IPS-15b (cell line): ENCODE data around the gene GRIA4.
"Not testable (repeated sequence)": the region's sequence is repeated elsewhere in the genome, so short reads cannot be mapped to it uniquely, and the experiment has no call there.

Experiments used
- H3K27me3 ChIP-seq: one replicate; pipeline ENCODE4 v1.6.1; 2013; ENCODE audit warnings: low read length; ENCODE audit not compliant: control insufficient read depth, insufficient read depth
- H3K36me3 ChIP-seq: one replicate; pipeline ENCODE4 v1.6.1; 2013; ENCODE audit warnings: low read length; ENCODE audit not compliant: control insufficient read depth, insufficient read depth
- H3K4me1 ChIP-seq: one replicate; pipeline ENCODE4 v1.6.1; 2013; ENCODE audit warnings: mild to moderate bottlenecking, low read length; ENCODE audit not compliant: control insufficient read depth, insufficient read depth
- H3K4me3 ChIP-seq: one replicate; pipeline ENCODE4 v1.5.1; 2013; ENCODE audit warnings: low read depth, low read length
- H3K9ac ChIP-seq: one replicate; pipeline ENCODE4 v1.6.1; 2013; ENCODE audit warnings: low read depth, mild to moderate bottlenecking, low read length
- H3K9me3 ChIP-seq: one replicate; pipeline ENCODE4 v1.6.1; 2013; ENCODE audit warnings: mild to moderate bottlenecking, low read length; ENCODE audit not compliant: control insufficient read depth, insufficient read depth

The GRIA4 gene

DNA sequence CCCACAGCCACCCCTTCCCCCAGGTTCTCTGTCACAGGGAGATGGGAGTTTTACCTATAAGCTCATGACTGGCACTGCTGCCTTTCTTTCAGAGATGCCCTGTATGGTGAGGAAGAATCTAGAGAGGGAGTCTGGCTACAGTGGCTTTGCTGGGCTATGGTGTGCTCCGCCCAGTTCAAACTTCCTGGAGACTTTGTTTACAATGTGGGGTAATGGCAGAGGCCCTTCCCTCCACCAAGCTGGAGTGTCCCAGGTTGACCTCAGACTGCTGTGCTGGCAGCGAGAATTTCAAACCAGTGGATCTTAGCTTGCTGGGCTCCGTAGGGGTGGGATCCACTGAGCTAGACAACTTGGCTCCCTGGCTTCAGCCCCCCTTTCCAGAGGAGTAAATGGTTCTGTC lies 268.6 kb downstream of the GRIA4 start:
- no peaks in the 10 kb centered on the region for H3K4me1 ChIP-seq
- H3K36me3 ChIP-seq = no peaks in the 10 kb centered on the region
- no peak overlapping the region for H3K4me3 ChIP-seq
- H3K27me3 ChIP-seq = no peaks in the 10 kb centered on the region
- H3K9ac ChIP-seq = no peak overlapping the region
- H3K9me3 ChIP-seq = no peaks in the 10 kb centered on the region

DNA sequence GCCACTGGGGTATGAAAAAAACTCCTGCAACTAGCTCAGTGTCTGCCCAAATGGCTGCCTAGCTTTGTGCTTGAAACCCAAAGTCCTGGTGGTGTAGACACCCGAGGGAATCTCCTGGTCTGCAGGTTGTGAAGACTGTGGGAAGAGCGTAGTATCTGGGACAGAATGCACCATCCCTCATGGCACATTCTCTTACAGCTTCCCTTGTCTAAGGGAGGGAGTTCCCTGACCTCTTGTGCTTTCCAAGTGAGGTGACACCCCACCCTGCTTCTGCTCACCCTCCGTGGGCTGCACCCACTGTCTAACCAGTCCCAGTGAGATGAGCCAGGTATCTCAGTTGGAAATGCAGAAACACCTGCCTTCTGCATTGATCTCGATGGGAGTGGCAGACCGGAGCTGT lies 269.1 kb downstream of the GRIA4 start:
- H3K9me3 ChIP-seq, H3K27me3 ChIP-seq, H3K4me3 ChIP-seq, H3K9ac ChIP-seq, H3K36me3 ChIP-seq, H3K4me1 ChIP-seq: not testable (repeated sequence)

DNA sequence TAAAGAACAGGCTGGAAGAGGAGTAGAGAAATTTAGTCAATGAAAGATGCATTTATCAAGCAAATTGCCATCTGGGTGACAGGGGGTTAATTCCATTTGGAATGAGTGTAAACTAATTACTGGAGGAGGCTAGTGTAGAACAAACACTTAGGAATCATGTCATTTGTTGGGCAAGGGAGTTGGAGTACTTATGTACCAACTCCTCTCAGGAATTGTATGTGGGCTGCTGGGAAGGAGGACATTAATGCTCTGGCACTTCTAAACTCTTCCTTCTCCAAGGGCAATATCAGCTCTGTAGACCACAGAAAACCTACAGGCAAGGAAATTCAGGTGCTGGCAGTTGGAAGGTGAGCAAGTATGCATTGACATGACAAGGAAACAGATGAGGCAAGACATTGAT lies 271.2 kb downstream of the GRIA4 start:
- H3K4me1 ChIP-seq = no peaks in the 10 kb centered on the region
- H3K36me3 ChIP-seq = no peaks in the 10 kb centered on the region
- H3K4me3 ChIP-seq = no peak overlapping the region
- H3K27me3 ChIP-seq = no peaks in the 10 kb centered on the region
- H3K9ac ChIP-seq = no peak overlapping the region
- H3K9me3 ChIP-seq = no peaks in the 10 kb centered on the region

DNA sequence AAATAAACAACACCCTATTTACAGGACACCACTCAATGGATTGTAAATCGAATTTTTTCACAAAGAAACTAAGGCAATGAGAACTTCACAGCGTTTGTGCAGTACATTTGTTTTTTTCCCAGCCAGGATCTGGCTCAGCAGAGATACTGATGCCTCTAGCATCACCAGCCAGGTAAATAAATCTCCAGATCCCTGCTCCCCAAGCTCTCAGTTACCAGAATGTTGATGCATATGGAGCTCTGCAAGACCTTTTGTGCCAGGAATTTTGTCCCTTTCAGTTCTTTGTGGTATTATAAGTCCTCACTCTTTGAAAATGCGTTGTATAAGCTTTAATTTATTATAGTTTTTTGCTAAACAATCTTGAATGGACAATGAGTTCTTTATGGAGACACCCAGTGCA lies 274.6 kb downstream of the GRIA4 start:
- Histone ChIP-seq H3K4me3 (no peak overlapping the region), H3K9ac (no peak overlapping the region), H3K4me1 (no peaks in the 10 kb centered on the region), H3K36me3 (no peaks in the 10 kb centered on the region), H3K9me3 (no peaks in the 10 kb centered on the region), H3K27me3 (no peaks in the 10 kb centered on the region)

DNA sequence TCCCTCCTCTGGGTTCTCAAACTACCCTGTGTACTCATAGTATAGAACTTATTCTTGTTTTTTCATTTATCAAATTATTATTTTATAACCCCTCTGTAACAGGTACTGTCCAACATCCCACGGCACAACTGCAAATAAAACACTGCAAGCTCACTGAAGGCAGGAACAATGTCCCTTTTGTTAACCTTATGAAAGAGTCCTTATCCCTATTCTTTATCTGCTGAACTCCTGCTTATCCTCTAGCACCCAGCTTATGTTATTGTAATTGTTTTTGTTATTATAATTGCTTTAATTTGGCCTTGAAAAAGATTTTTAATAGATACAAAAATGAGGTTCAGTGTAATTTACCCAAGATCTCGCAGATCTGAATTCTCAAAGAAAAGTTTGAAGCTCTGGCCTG lies 281.8 kb downstream of the GRIA4 start:
- H3K27me3 ChIP-seq = no peaks in the 10 kb centered on the region
- no peaks in the 10 kb centered on the region for H3K36me3 ChIP-seq
- no peaks in the 10 kb centered on the region for H3K9me3 ChIP-seq
- no peak overlapping the region for H3K9ac ChIP-seq
- H3K4me3 ChIP-seq = no peak overlapping the region
- H3K4me1 ChIP-seq = peaks cover 14% of the 10 kb centered on the region

DNA sequence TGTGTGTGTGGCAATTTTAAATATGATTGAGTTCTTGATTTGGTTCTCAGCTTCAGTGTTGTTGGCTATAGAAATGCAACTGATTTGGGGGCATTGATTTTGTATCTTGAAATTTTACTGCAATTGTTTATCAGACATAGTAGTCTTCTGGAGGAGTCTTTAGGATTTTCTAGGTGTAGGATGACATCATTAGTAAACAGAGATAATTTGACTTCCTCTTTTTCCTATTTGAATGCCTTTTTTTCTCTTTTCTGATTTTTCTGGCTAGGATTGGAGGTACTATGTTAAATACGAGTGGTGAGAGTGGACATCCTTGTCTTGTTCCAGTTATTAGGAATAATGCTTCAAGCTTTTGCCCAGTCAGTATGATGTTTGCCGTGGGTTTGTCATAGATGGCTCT lies 287.3 kb downstream of the GRIA4 start:
- no peak overlapping the region for H3K9ac ChIP-seq
- H3K4me3 ChIP-seq = no peak overlapping the region
- H3K27me3 ChIP-seq = no peaks in the 10 kb centered on the region
- H3K4me1 ChIP-seq = peaks cover 4% of the 10 kb centered on the region
- no peaks in the 10 kb centered on the region for H3K9me3 ChIP-seq
- H3K36me3 ChIP-seq = no peaks in the 10 kb centered on the region

DNA sequence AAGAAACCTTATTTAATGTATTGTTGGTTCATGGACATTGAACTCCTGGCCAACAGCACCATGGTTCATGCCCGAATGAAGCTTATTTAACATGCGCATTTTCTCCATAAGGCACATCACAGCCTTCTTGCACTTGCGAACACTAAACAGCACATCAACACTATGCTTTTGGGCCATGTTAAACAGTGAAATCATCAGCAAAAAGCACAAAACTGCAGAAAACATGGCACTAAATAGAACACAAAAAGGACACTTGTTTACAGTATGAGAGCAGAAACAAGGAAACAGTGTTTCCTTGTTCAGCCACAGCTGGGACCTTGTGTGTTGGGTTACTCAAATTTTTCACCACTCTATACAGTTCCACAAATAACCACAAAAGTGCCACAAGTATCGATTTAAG lies 289.9 kb downstream of the GRIA4 start:
- Histone ChIP-seq H3K4me1 (no peaks in the 10 kb centered on the region), H3K4me3 (no peak overlapping the region), H3K9ac (no peak overlapping the region), H3K27me3 (no peaks in the 10 kb centered on the region), H3K9me3 (no peaks in the 10 kb centered on the region), H3K36me3 (no peaks in the 10 kb centered on the region)

DNA sequence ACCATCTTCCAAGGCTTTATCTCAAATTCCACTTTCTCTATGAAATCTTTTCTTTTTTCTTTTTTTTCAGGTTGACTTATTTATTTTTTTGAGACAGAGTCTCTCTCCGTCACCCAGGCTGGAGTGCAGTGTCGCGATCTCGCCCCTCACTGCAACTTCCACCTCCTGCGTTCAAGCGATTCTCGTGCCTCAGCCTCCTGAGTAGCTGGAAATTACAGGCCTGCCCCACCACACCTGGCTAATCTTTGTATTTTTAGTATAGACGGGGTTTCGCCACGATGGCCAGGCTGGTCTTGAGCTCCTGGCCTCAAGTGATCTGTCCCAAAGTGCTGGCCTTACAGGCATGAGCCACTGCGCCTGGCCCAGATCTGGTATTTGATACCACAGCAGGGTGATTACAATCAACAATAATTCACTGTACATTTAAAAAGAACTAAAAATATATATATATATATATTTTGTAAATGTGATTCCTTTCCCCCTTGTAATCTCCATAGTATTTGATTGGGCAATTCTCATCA lies 290.7 kb downstream of the GRIA4 start:
- Histone ChIP-seq H3K4me1 (no peaks in the 10 kb centered on the region), H3K4me3 (no peak overlapping the region), H3K36me3 (no peaks in the 10 kb centered on the region), H3K27me3 (no peaks in the 10 kb centered on the region), H3K9me3 (no peaks in the 10 kb centered on the region), H3K9ac (no peak overlapping the region)

DNA sequence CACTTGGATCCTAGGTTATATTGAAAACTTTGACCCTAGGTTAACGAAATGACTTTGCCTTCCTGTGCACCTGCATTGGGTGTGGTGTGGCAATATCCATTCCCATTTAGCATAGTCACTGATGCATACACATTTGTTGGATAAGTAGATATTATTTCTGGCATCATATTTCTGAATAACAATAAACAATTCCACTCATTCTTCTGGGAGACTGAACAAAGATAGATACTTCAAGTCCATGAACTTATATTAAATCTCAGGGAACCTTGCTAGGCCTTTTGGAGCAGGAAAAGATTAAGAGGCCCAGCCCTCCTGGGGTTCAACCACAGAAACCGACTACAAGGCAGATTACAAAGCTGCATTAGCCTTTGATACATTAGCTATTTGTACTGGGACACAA lies 293.2 kb downstream of the GRIA4 start:
- H3K36me3 ChIP-seq = no peaks in the 10 kb centered on the region
- no peak overlapping the region for H3K4me3 ChIP-seq
- no peaks in the 10 kb centered on the region for H3K27me3 ChIP-seq
- no peaks in the 10 kb centered on the region for H3K4me1 ChIP-seq
- no peak overlapping the region for H3K9ac ChIP-seq
- H3K9me3 ChIP-seq = no peaks in the 10 kb centered on the region

DNA sequence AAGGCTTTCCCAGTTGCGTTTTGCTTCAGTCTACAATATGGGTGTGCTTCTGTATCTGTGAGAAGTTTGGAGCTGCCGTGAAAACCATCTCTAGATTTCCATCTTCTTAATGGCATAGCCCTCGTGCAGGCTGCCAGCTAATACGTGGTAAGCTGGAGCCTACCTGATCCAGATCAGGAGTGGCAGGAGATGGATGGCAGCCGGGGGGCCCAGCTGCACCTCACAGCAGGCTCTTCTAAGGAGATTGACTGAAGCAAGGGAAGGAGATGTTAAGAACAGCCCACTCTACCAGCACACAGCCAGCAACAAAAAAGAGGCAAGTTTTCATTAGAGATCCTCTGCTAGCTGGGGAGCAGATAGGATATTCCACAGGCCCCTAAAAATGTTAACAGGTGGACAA lies 296.6 kb downstream of the GRIA4 start:
- Histone ChIP-seq H3K36me3 (no peaks in the 10 kb centered on the region), H3K9me3 (no peaks in the 10 kb centered on the region), H3K4me1 (no peaks in the 10 kb centered on the region), H3K27me3 (no peaks in the 10 kb centered on the region), H3K9ac (no peak overlapping the region), H3K4me3 (no peak overlapping the region)

DNA sequence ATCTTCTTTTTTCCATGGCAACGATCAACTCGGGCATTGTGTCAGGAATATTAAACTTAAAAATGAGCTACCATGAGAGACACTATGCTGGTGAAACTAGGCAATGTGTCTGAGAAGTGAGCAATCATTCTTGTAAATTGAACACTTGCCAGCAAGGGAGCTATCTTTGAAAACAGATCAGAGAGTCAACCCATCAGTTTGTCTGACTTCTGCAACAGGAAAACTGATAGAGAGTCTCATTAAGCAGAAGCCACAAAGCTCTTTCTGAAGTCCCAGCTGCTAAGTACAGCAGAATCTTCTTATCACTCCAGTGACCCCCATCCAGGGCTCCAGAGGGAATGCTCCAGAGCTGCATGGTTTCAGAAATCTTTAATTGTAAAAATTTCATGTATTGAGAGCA lies 297.4 kb downstream of the GRIA4 start:
- Histone ChIP-seq H3K9ac (no peak overlapping the region), H3K27me3 (no peaks in the 10 kb centered on the region), H3K4me1 (no peaks in the 10 kb centered on the region), H3K36me3 (no peaks in the 10 kb centered on the region), H3K9me3 (no peaks in the 10 kb centered on the region), H3K4me3 (no peak overlapping the region)

DNA sequence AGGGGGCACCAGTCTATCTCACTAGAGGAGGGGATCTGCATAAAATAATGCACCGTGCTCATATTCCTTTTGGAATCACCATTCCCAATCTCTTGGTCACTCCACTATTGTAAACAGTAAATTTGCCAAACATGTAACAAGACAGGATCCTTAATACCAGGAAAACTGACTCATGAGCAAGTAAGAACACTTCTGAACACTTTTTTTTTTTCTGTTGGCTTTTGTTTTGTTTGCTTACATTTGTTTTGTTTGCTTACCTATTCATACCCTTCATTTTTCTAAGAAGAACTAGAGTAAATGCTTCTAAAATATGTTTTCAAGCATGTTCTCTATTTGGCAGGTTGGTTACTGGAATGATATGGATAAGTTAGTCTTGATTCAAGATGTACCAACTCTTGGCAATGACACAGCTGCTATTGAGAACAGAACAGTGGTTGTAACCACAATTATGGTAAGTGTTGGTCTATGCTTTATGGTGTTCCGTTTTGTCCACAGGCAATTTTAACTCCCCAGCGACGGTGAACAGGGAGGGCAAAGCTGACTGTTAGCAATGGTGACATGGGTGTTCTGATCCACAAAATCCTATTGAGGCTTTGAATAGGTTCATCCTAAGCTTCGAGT lies 300.3 kb downstream of the GRIA4 start:
- Histone ChIP-seq H3K4me1 (peaks cover 7% of the 10 kb centered on the region), H3K9me3 (no peaks in the 10 kb centered on the region), H3K27me3 (no peaks in the 10 kb centered on the region), H3K4me3 (no peak overlapping the region), H3K36me3 (no peaks in the 10 kb centered on the region), H3K9ac (no peak overlapping the region)
